Erythroblast (primary cell): ENCODE data around the gene ACACB.
"Not testable (repeated sequence)": the region's sequence is repeated elsewhere in the genome, so short reads cannot be mapped to it uniquely, and the experiment has no call there.

Experiments
- DNase-seq, 2 experiments: peaks; one replicate each; lab custom pipeline; 2025; lab: John Stamatoyannopoulos, UW
- GATA1 ChIP-seq: IDR thresholded peaks from 2 replicates; pipeline ENCODE4 v1.6.1; 2011; ENCODE audit warnings: low read depth, mild to moderate bottlenecking, control low read depth, low read length, moderate library complexity
- POLR2A ChIP-seq: IDR thresholded peaks from 2 replicates; pipeline ENCODE4 v1.6.1; 2011; ENCODE audit warnings: mild to moderate bottlenecking, low read length

The ACACB gene

GRCh38 chr12:109140560-109140959 is 24.2 kb downstream of the ACACB start:
- DNase-seq, result no peak
- no peak for TF ChIP-seq POLR2A
- TF ChIP-seq GATA1, result no peak

- TF ChIP-seq GATA1 (no peak), POLR2A (no peak)
- no peak for DNase-seq
Observed at GRCh38 chr12:109144224-109144623, 27.8 kb downstream of the ACACB start.

GRCh38 chr12:109147126-109147525 is 30.7 kb downstream of the ACACB start:
- DNase-seq, result not testable (repeated sequence)

GRCh38 chr12:109147954-109148353 is 31.6 kb downstream of the ACACB start:
- no peak for DNase-seq
- TF ChIP-seq GATA1 (no peak), POLR2A (no peak)

- no peak for TF ChIP-seq GATA1
- no peak for TF ChIP-seq POLR2A
Observed at GRCh38 chr12:109150124-109150640, 33.8 kb downstream of the ACACB start.

GRCh38 chr12:109151457-109151856 is 35.1 kb downstream of the ACACB start:
- DNase-seq, result no peak
- TF ChIP-seq GATA1 (no peak), POLR2A (no peak)

More at GRCh38 chr12:109150124-109150640, 33.8 kb downstream of the ACACB start:
- no peak for DNase-seq

GRCh38 chr12:109153821-109154441 is 37.5 kb downstream of the ACACB start:
- TF ChIP-seq GATA1 (no peak), POLR2A (no peak)
- DNase-seq, result peak; percentile 65 to 87

GRCh38 chr12:109154451-109155438 is 38.4 kb downstream of the ACACB start:
- DNase-seq, result peak; percentile 91 to 92
- TF ChIP-seq POLR2A (no peak), GATA1 (no peak)

GRCh38 chr12:109156036-109156435 is 39.6 kb downstream of the ACACB start:
- TF ChIP-seq GATA1, result no peak
- no peak for TF ChIP-seq POLR2A
- no peak for DNase-seq

- TF ChIP-seq GATA1 (no peak), POLR2A (no peak)
- no peak for DNase-seq
Observed at GRCh38 chr12:109156586-109156985, 40.2 kb downstream of the ACACB start.

GRCh38 chr12:109157986-109158385 is 41.6 kb downstream of the ACACB start:
- no peak for TF ChIP-seq GATA1
- no peak for TF ChIP-seq POLR2A
- no peak for DNase-seq

GRCh38 chr12:109160433-109160832 is 44.0 kb downstream of the ACACB start:
- DNase-seq, result no peak
- TF ChIP-seq GATA1 (no peak), POLR2A (no peak)

GRCh38 chr12:109160873-109161272 is 44.5 kb downstream of the ACACB start:
- TF ChIP-seq GATA1 (no peak), POLR2A (no peak)
- DNase-seq, result no peak

- DNase-seq, result no peak
- TF ChIP-seq POLR2A (no peak), GATA1 (no peak)
Observed at GRCh38 chr12:109162551-109162950, 46.2 kb downstream of the ACACB start.
